GM12878 (cell line): ENCODE data around the gene THAP4. TPM values are rescaled to one million over a fixed set of nuclear protein-coding genes. Genes with fewer than 3 reads are reported as not detected.

Experiments used
- ASH2L ChIP-seq: fragments of 300-600, 200-600 bp; sonication (generic); IDR thresholded peaks from 2 replicates; pipeline ENCODE4 v1.6.1; 2017; ENCODE audit warnings: low read depth, mild to moderate bottlenecking, borderline replicate concordance
- BACH1 ChIP-seq: fragments of 450-650 bp; IDR thresholded peaks from 2 replicates; pipeline ENCODE4 v1.6.1; 2017; ENCODE audit warnings: mild to moderate bottlenecking, borderline replicate concordance
- BMI1 ChIP-seq: fragments of 450-650 bp; IDR thresholded peaks from 2 replicates; pipeline ENCODE4 v1.6.1; 2016; ENCODE audit warnings: mild to moderate bottlenecking, moderate library complexity, borderline replicate concordance
- CHD1 ChIP-seq: IDR thresholded peaks from 2 replicates; pipeline ENCODE4 v1.6.1; 2012; ENCODE audit warnings: low read depth, low read length, improper control_type of control experiment
- ELK1 ChIP-seq: IDR thresholded peaks from 2 replicates; pipeline ENCODE4 v1.6.1; 2012; ENCODE audit warnings: low read depth, low read length, improper control_type of control experiment
- HSF1 ChIP-seq: fragments of 150-350 bp; IDR thresholded peaks from 2 replicates; pipeline ENCODE4 v1.6.1; 2014; ENCODE audit warnings: mild to moderate bottlenecking, low read depth, low read length
- KAT2A ChIP-seq: conservative IDR thresholded peaks from 2 replicates; pipeline ENCODE4 v1.6.1; 2011; ENCODE audit warnings: low read depth, low read length; ENCODE audit not compliant: control insufficient read depth
- MAX ChIP-seq: IDR thresholded peaks from 2 replicates; pipeline ENCODE4 v1.6.1; 2012; ENCODE audit warnings: low read depth, low read length, improper control_type of control experiment
- MEF2B ChIP-seq: fragments of 450-650 bp; IDR thresholded peaks from 2 replicates; pipeline ENCODE4 v1.6.1; 2018; ENCODE audit warnings: mild to moderate bottlenecking, moderate library complexity; ENCODE audit not compliant: partially characterized antibody, poor library complexity, severe bottlenecking
- MTA3 ChIP-seq: IDR thresholded peaks from 2 replicates; pipeline ENCODE4 v1.6.1; 2012; ENCODE audit warnings: low read length, inconsistent platforms, borderline replicate concordance
- MYC ChIP-seq: IDR thresholded peaks from 2 replicates; pipeline ENCODE4 v1.6.1; 2011; ENCODE audit warnings: mild to moderate bottlenecking, low read length, moderate library complexity, inconsistent platforms; ENCODE audit not compliant: insufficient read depth, insufficient replicate concordance, insufficient read length, severe bottlenecking
- NFIC ChIP-seq: IDR thresholded peaks from 2 replicates; pipeline ENCODE4 v1.6.1; 2012; ENCODE audit warnings: low read depth, mild to moderate bottlenecking, inconsistent platforms, low read length, moderate library complexity
- NFXL1 ChIP-seq: fragments of 450-650 bp; IDR thresholded peaks from 2 replicates; pipeline ENCODE4 v1.6.1; 2017; ENCODE audit warnings: antibody characterized with exemption, mild to moderate bottlenecking, borderline replicate concordance
- NFYA ChIP-seq: IDR thresholded peaks from 2 replicates; pipeline ENCODE4 v1.6.1; 2011; ENCODE audit warnings: low read depth, mild to moderate bottlenecking, low read length, improper control_type of control experiment, borderline replicate concordance
- NRF1 ChIP-seq: conservative IDR thresholded peaks from 2 replicates; pipeline ENCODE4 v1.6.1; 2011; ENCODE audit warnings: mild to moderate bottlenecking, low read depth, low read length, improper control_type of control experiment
- PAX5 ChIP-seq: IDR thresholded peaks from 2 replicates; pipeline ENCODE4 v1.6.1; 2011; ENCODE audit warnings: low read depth, low read length, borderline replicate concordance
- RAD51 ChIP-seq: fragments of 450-650 bp; IDR thresholded peaks from 2 replicates; pipeline ENCODE4 v1.6.1; 2016; ENCODE audit warnings: moderate library complexity, mild to moderate bottlenecking, inconsistent platforms
- RELA ChIP-seq: fragments of 450-650 bp; IDR thresholded peaks from 2 replicates; pipeline ENCODE4 v1.8.0; 2014; ENCODE audit warnings: borderline replicate concordance; ENCODE audit not compliant: partially characterized antibody
- RELB ChIP-seq: fragments of 450-650 bp; IDR thresholded peaks from 2 replicates; pipeline ENCODE4 v1.6.1; 2017; ENCODE audit warnings: low read depth, mild to moderate bottlenecking, moderate library complexity
- SMAD1 ChIP-seq: fragments of 450-650 bp; IDR thresholded peaks from 2 replicates; pipeline ENCODE4 v1.6.1; 2018; ENCODE audit warnings: mild to moderate bottlenecking, low read depth; ENCODE audit not compliant: partially characterized antibody
- SREBF1 ChIP-seq: IDR thresholded peaks from 2 replicates; pipeline ENCODE4 v1.6.1; 2012; ENCODE audit warnings: mild to moderate bottlenecking, low read length
- STAT1 ChIP-seq: fragments of 450-650 bp; conservative IDR thresholded peaks from 2 replicates; pipeline ENCODE4 v1.6.1; 2014; ENCODE audit warnings: antibody characterized with exemption, mild to moderate bottlenecking
- USF1 ChIP-seq: IDR thresholded peaks from 2 replicates; pipeline ENCODE4 v1.6.1; 2011; ENCODE audit warnings: borderline replicate concordance, low read depth, mild to moderate bottlenecking, moderate library complexity, mixed read lengths, low read length; ENCODE audit not compliant: insufficient read depth; ENCODE audit errors: extremely low read length
- ZBED1 ChIP-seq: IDR thresholded peaks from 2 replicates; pipeline ENCODE4 v1.6.1; 2016; ENCODE audit warnings: borderline replicate concordance
- ZNF274 ChIP-seq: IDR thresholded peaks from one replicate; pipeline ENCODE4 v1.8.0; 2011; ENCODE audit not compliant: insufficient read length, insufficient read depth
- polyA plus RNA-seq, 11 experiments: library from polyadenylated mRNA; depleted of rRNA in 4 of 11; unstranded in 6 of 11; stranded (reverse) in 5 of 11; fragments of >200 nt; fragmentation: Nextera tagmentation in 4 of 11; fragmentation: Illumina TruSeq in 1 of 11; extraction: Ambion mirVana in 4 of 11; extraction: Trizol in 1 of 11; gene quantifications; 1 replicate in 1 of 11; 2 replicates in 10 of 11; pipeline versions ENCODE4 v1.2.1 to v1.2.3, GENCODE V29; 2011 to 2016; ENCODE audit warnings: inconsistent platforms in 2 of 11, missing spikeins in 2 of 11, low read depth in 1 of 11
- total RNA-seq, 4 experiments: library from RNA; depleted of rRNA in 3 of 4; stranded (reverse); fragments of >200 nt in 3 of 4; fragmentation: Illumina TruSeq in 1 of 4; extraction: Trizol in 1 of 4; gene quantifications; 2 replicates each; pipeline versions ENCODE4 v1.2.1 to v1.2.3, GENCODE V29; 2013 to 2021

Gene THAP4
- total and polyA plus RNA-seq, 10 of the 15 experiments (the other 5 are each of a cell fraction or from before 2014, with no cell fraction given) = 12.9 to 67.7 (median 44.5) TPM

- TF ChIP-seq NFYA = no peak
- TF ChIP-seq ZBED1 = no peak
- no peak for TF ChIP-seq RAD51
- TF ChIP-seq ASH2L = no peak
- peak; percentile 39; the same call in 1 of the 2 replicates for TF ChIP-seq RELB
- TF ChIP-seq NFIC = no peak
- TF ChIP-seq CHD1 = no peak
- peak; percentile 96; the same call in 1 of the 2 replicates for TF ChIP-seq STAT1
- no peak for TF ChIP-seq PAX5
- no peak for TF ChIP-seq MTA3
- no peak for TF ChIP-seq BMI1
- TF ChIP-seq ELK1 = peak; percentile 67
- TF ChIP-seq KAT2A = no peak
- TF ChIP-seq HSF1 = no peak
- TF ChIP-seq BACH1 = no peak
- peak; percentile 53; the same call in 1 of the 2 replicates for TF ChIP-seq MAX
- TF ChIP-seq NRF1 = no peak
- TF ChIP-seq MYC = no peak
- TF ChIP-seq MEF2B = no peak
- TF ChIP-seq NFXL1 = no peak
- TF ChIP-seq ZNF274 = no peak
- TF ChIP-seq SMAD1 = no peak
- TF ChIP-seq RELA = peak; percentile 60
- no peak for TF ChIP-seq SREBF1
- no peak for TF ChIP-seq USF1
Measured at GRCh38 chr2:241637018-241637794, at the start of gene THAP4, which contains the start of gene ATG4B (continued).
